Fibroblast of skin of scalp (primary cell): ENCODE data around the gene KLHL36.
A peak's percentile ranks its signal among the peaks of the same experiment; 100 is the strongest.

ENCODE experiments used
- DNase-seq: peaks from one replicate; pipeline ENCODE4 v3.0.0-alpha.2; 2013

KLHL36 gene

DNA sequence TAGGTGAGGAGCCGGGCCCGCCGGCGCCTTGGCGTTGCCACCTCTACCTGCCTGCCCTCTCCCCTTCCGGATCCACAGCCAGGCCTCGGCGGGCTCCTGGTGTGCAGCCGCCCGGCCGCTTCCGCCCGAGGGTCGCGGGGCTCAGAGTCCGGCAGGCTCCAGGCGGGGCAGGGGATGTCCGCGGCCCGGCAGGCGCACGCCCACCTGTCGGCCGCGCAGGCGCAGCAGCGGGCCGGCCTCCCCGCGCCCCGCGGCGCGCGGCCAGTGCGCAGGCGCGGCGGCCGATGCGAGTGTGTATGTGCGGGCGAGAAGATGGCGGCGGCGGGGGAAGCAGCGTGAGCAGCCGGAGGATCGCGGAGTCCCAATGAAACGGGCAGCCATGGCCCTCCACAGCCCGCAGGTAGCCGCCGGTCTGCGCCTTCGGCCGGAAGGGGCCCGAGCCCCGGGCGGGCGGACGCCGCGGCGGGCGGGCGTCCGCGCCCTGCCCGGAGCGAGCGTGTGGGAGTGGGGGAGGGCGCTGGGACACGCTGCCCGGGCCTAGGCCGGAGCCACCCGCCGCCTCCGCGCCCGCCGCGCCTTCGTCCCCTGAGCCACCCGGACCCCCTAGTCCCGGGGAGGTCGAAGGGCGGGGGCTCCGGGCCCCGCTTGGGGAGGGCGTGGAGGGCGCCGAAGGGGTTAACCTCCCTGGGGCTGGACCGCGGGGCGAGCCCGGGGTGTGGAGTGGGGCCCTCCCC is 51.6 kb downstream of the KLHL36 start, which contains the start of gene USP10:
Gene USP10, plus strand, starts transcription at position 289 of the 734 bp plus-strand sequence. Its CDS starts 91 bp downstream, at position 380.
- DNase-seq: peak; percentile 82

DNA sequence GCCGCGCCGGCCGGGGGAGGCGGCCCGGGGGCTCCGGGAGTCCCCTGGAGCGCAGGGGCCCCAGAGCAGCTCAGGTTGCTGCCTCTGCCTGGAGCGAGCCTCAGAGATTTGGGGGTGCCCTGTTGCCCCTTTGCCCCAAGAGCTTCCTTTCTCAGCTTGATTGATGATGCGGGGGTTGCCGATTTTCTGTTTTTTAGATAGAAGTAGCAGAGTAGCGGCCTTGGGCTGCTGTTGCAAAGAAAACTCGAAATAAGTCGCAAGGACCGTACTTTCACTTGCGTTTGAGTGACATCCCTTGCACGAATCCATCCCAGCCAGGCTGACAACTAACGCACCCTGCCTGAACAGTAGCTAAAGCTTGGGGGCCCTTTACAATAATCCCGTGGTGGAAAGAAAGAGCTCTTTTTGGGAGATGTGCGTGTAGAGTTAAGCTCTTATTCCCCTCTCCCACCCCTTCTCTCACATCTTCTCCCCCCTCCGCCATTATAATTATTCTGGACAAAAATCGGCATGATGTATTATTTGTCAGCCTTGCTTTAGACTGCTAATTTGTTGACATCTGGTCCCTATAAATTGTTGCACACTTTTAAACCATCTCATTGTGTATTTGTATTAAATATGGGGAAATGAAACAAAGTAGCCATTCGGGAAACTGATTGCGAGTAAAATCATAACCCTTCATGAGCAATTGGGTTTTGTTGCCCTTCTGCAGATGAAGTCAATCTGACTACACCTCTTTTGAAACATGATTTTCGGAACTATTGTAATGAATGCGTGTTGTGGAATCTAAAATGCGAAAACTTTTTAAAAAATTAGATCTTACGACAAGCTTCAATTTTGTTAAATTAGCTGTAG is 52.4 kb downstream of the KLHL36 start:
- no peak for DNase-seq

DNA sequence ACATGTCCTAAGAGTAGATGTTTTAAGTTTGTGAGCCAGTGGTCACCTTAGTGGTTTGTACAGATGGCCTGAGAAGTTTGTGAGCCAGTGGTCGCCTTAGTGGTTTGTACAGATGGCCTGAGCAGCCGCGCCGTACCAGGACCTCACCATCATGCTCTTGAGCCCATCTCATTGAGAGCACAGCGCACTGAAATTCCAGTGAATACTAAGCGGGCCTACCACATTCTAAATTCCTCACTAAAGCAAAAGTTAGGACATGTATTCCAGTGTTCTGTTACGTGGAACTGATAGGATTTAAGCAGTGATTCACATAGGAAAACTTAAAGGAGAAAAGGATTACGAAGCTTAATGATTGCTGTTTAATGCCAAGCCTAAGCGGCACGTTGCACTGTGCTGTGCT is 55.4 kb downstream of the KLHL36 start:
- no peak for DNase-seq

DNA sequence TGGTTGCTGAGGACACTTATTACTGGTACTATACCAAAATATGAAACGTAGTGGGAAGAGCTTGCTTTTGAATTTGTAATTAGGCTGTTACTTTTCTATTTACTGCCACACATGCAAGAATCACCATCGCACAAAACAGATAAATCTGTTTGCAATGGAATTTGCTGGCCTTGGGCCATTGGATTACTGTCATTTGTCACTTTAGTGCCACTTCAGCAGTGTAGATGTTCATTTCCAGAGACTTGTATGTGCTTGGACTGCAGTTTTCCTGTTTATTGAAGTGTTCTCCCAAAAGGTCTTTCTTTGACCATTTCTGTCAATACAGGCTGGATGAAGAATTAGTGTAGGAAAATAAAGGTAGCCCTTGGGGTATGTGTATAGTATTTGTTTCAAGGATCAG is 55.9 kb downstream of the KLHL36 start:
- no peak for DNase-seq

DNA sequence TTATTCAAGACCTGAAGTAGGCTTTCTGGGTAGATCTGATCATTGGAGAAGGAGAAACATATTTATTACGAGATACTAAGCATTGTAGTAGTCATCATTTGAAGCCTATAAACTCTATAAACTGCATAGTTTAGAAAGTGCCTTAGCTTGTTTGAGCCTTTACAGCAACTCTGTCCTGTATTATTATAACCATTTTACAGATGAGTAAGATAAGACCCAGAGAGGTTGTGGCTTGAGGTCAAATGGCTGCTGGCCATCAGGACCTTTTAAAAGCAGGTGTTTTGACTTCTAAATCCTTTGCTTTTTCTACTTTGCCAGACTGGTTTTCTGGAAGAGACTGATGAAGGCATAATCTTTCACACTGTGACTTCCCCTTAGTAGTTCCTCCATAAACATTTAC is 58.5 kb downstream of the KLHL36 start:
- DNase-seq: no peak

- no peak for DNase-seq
Observed at GRCh38 chr16:84709609-84710008, 61.3 kb downstream of the KLHL36 start.

DNA sequence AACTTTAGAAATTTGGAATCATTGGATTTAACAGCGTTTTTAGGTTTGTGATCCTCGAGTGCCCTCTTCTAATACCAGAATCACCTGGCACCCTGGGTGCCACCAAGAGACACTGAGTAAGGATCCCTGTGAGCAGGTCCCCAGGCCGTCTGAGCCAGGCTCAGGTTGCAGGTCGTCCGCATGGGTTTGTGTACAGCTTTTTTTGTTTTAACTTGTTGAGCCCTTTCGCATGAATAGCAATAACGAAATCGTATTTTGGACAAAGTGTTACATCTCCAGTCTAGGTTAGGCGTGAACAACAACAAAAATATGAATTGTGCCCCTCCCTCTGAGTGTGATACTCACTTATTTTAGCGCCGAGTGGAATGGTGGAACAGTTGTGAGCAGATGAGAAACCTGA is 62.4 kb downstream of the KLHL36 start:
- no peak for DNase-seq
